Panc1 (cell line): ENCODE measurements around the gene BTBD2.

Experiments used
- POLR2AphosphoS5 ChIP-seq: IDR thresholded peaks from 2 replicates; pipeline ENCODE4 v1.6.1; 2012; ENCODE audit warnings: mild to moderate bottlenecking, low read depth, low read length, moderate library complexity
- SIN3A ChIP-seq: IDR thresholded peaks from 2 replicates; pipeline ENCODE4 v1.6.1; 2012; ENCODE audit warnings: low read depth, mild to moderate bottlenecking, low read length, moderate library complexity, borderline replicate concordance; ENCODE audit not compliant: insufficient read depth
- TF ChIP-seq, protein P1 (sequence below): fragments of 450-650 bp; IDR thresholded peaks from 2 replicates; pipeline ENCODE4 v1.5.1; 2017; ENCODE audit warnings: mild to moderate bottlenecking
- TF ChIP-seq, protein P2 (sequence below), 2 experiments: IDR thresholded peaks; 2 replicates each; pipeline ENCODE4 v1.6.1; 2011 to 2012; ENCODE audit warnings: low read depth in 2 of 2, control low read depth in 1 of 2, low read length in 1 of 2, mild to moderate bottlenecking in 1 of 2, moderate library complexity in 1 of 2; ENCODE audit not compliant: insufficient read depth in 1 of 2

DNA sequence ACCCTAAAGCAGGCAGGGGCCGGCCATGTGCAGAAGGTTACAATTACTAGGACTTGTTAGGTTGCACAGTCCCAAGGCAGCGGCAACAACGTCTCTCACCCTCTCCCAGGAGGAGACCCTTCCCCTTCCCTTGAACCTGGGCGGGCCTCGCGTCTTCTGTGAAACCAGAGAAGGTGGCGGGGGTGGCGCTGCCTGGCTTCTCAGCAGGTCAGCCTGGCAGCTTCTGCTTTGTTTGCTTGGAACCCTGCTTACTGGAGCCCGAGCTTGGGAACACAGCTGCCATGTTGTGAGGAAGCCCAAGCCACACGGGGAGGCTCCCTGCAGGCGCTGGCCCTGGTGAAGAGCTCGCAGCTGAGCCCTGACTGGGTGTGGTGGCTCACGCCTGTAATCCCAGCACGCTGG lies 20.1 kb upstream of the BTBD2 start:
- TF ChIP-seq SIN3A (no peak), POLR2AphosphoS5 (no peak)
- TF ChIP-seq, protein P1, sequence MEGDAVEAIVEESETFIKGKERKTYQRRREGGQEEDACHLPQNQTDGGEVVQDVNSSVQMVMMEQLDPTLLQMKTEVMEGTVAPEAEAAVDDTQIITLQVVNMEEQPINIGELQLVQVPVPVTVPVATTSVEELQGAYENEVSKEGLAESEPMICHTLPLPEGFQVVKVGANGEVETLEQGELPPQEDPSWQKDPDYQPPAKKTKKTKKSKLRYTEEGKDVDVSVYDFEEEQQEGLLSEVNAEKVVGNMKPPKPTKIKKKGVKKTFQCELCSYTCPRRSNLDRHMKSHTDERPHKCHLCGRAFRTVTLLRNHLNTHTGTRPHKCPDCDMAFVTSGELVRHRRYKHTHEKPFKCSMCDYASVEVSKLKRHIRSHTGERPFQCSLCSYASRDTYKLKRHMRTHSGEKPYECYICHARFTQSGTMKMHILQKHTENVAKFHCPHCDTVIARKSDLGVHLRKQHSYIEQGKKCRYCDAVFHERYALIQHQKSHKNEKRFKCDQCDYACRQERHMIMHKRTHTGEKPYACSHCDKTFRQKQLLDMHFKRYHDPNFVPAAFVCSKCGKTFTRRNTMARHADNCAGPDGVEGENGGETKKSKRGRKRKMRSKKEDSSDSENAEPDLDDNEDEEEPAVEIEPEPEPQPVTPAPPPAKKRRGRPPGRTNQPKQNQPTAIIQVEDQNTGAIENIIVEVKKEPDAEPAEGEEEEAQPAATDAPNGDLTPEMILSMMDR: no peak
- TF ChIP-seq, protein P2, sequence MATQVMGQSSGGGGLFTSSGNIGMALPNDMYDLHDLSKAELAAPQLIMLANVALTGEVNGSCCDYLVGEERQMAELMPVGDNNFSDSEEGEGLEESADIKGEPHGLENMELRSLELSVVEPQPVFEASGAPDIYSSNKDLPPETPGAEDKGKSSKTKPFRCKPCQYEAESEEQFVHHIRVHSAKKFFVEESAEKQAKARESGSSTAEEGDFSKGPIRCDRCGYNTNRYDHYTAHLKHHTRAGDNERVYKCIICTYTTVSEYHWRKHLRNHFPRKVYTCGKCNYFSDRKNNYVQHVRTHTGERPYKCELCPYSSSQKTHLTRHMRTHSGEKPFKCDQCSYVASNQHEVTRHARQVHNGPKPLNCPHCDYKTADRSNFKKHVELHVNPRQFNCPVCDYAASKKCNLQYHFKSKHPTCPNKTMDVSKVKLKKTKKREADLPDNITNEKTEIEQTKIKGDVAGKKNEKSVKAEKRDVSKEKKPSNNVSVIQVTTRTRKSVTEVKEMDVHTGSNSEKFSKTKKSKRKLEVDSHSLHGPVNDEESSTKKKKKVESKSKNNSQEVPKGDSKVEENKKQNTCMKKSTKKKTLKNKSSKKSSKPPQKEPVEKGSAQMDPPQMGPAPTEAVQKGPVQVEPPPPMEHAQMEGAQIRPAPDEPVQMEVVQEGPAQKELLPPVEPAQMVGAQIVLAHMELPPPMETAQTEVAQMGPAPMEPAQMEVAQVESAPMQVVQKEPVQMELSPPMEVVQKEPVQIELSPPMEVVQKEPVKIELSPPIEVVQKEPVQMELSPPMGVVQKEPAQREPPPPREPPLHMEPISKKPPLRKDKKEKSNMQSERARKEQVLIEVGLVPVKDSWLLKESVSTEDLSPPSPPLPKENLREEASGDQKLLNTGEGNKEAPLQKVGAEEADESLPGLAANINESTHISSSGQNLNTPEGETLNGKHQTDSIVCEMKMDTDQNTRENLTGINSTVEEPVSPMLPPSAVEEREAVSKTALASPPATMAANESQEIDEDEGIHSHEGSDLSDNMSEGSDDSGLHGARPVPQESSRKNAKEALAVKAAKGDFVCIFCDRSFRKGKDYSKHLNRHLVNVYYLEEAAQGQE (IDR thresholded peaks at IDR 0.05; ENCODE audit: insufficient read depth in 1 of 2, low read depth in 2 of 2, low read length in 1 of 2): no peak
